Pancreas (tissue), 10 donors: ENCODE results near the gene DNAJB5. TPM values are rescaled to one million over a fixed set of nuclear protein-coding genes. Genes with fewer than 3 reads are reported as not detected.

Source experiments
- ATAC-seq, 4 donors: fragments of 200-7000 bp; cut with Tn5 transposase; one replicate each; pipeline versions ENCODE4 v1.8.0 to v1.9.1; 2020; ENCODE audit warnings: mild to moderate bottlenecking in 4 of 4, moderate library complexity in 4 of 4
- DNase-seq, 6 donors: peaks; one replicate each; pipeline ENCODE4 v3.0.0-alpha.2; 2020
- FAIRE-seq: peaks from 2 replicates; lab custom pipeline; 2012; peaks lifted over from hg19 to GRCh38; lab: Jason Lieb, UNC
- H3K27ac ChIP-seq, 4 donors: fragments of 200-600 bp; sonication (generic); 1 replicate in 3 of 4; 2 replicates in 1 of 4; pipeline versions ENCODE4 v1.5.0 to v1.8.0; 2020
- H3K27me3 ChIP-seq, 4 donors: fragments of 200-600 bp; one replicate each; pipeline ENCODE4 v1.8.0; 2021
- H3K36me3 ChIP-seq, 3 donors: fragments of 200-600 bp; sonication (generic) in 1 of 3; one replicate each; pipeline versions ENCODE4 v1.5.0 to v1.8.0; 2020 to 2021
- H3K4me1 ChIP-seq, 3 donors: fragments of 200-600 bp; one replicate each; pipeline ENCODE4 v1.8.0; 2021
- H3K4me3 ChIP-seq, 4 donors: fragments of 200-600 bp; sonication (generic) in 2 of 4; one replicate each; pipeline versions ENCODE4 v1.5.0 to v1.8.0; 2020 to 2021
- H3K9me3 ChIP-seq, 4 donors: fragments of 200-600 bp; one replicate each; pipeline ENCODE4 v1.8.0; 2021
- WGBS, 2 donors: extraction: QIAGEN DNeasy Blood & Tissue Kit; methylation state at CpG; one replicate each; pipeline ENCODE4 v1.1.7; 2013; 5-methylcytosine and 5-hydroxymethylcytosine counted together
- intact Hi-C, 3 donors: fragments of 100-400 bp; cut with DNase I; formaldehyde crosslinking; loops; one replicate each; pipeline versions ENCODE4 v1.11.1 to v1.14.2; 2022
- polyA plus RNA-seq, 2 donors: library from polyadenylated mRNA; stranded (reverse); fragments of 200-250 nt; gene quantifications; one replicate each; pipeline ENCODE4 v1.2.3, GENCODE V29; 2013
- total RNA-seq, 6 donors: library from RNA; stranded (reverse); fragmentation: NEBNext Ultra II Directional in 4 of 6; extraction: Animal tissue kit (Norgen Biotek cat#: 25700) in 4 of 6; gene quantifications; one replicate each; pipeline versions ENCODE4 v1.2.1 to v1.2.4, GENCODE V29; 2021 to 2023
- TF ChIP-seq, protein P1 (sequence below), 4 donors: fragments of 200-600 bp; sonication (generic) in 3 of 4; IDR thresholded peaks; one replicate each; pipeline versions ENCODE4 v1.5.0 to v1.8.0; 2021; ENCODE audit warnings: antibody characterized with exemption in 4 of 4
- donor health status: healthy with polysubstance abuse.
- donor health status: DM: no; HTN: no; CAD: no; lungs with moderate emphysema.
- donor health status: DM: no; HTN: no; CAD: no.
- donor health status: control.
- donor health status: control.
- donor health status: Bipolar disorder and iron deficiency.
- donor health status: DM: yes; HTN: yes; CAD: no.
- donor health status: DM: no; HTN: no; CAD: no.
- donor health status: DM: no; HTN: no; CAD: no.
- donor health status: DM: yes; HTN: yes; CAD: no.

Gene DNAJB5
- total and polyA plus RNA-seq, 8 donors: 0.97 to 4.7 (median 2.4) TPM

DNA sequence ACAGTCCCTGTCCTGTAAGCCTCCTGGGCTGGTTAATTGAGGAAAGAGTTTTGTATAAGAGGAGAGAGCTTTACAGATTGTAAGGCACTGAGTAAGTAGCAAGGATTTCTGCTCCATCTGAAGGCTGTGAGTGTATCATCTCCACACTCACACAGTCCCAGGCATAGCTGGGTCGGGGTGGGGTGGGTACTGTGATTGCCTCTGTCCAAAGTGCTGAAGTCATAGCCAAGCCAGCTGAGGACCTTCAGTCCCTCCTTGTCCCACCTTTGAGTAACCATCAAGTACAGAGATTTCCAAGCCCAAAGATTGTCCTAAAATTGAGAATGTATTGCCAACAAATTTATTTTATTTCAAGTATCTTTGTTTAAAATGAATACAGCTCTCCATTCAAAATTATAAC is 5.5 kb upstream of the DNAJB5 start:
- H3K36me3 ChIP-seq: no peaks in the 10 kb centered on the region
- intact Hi-C loops: loop anchor here in 1 of 3 donors (5.0 kb wide), 1 partner anchor 92 kb away; no protein-coding TSS in a partner anchor
- H3K27me3 ChIP-seq: no peaks in the 10 kb centered on the region

DNA sequence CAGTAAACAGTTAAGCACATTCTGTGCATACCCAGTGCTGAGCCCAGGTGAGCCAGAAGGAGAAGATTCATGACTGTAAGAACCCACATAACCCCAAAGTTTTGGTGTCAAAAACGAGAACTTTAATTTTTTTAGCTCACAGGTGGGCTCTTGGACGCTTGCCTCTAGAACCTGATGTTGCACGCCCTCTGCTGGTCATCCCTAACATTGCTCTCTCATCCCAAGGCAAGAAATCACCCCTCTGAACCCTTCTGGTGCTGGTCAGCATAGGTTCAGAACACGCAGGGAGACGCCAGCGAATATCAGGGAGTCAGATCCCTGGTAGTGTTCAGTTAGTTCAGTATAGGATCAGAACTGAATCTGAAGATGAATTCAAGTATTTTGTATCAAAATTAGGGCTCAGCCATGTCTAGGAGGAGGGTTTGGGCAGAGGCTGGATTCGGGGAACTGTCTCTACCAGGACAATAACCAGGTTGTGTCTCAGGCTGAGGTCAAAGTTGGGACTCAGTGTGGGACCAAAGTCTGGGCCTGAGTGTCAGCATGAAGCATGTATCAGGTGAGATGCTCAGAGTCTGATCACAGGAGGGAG is 4.1 kb upstream of the DNAJB5 start:
- Histone ChIP-seq H3K27ac (no peak overlapping the region), H3K9me3 (no peaks in the 10 kb centered on the region), H3K4me3 (no peak overlapping the region), H3K36me3 (no peaks in the 10 kb centered on the region), H3K4me1 (no peaks in the 10 kb centered on the region), H3K27me3 (no peaks in the 10 kb centered on the region)
- no peak for FAIRE-seq
- intact Hi-C loops: no loop called here
- 13 to 14% methylated on average over 7 of the region's 7 CpGs for WGBS, 2 donors
- ATAC-seq: no peak
- peak in 4 of 6 donors; percentile 37 to 78 (median 58) for DNase-seq
- TF ChIP-seq, protein P1, sequence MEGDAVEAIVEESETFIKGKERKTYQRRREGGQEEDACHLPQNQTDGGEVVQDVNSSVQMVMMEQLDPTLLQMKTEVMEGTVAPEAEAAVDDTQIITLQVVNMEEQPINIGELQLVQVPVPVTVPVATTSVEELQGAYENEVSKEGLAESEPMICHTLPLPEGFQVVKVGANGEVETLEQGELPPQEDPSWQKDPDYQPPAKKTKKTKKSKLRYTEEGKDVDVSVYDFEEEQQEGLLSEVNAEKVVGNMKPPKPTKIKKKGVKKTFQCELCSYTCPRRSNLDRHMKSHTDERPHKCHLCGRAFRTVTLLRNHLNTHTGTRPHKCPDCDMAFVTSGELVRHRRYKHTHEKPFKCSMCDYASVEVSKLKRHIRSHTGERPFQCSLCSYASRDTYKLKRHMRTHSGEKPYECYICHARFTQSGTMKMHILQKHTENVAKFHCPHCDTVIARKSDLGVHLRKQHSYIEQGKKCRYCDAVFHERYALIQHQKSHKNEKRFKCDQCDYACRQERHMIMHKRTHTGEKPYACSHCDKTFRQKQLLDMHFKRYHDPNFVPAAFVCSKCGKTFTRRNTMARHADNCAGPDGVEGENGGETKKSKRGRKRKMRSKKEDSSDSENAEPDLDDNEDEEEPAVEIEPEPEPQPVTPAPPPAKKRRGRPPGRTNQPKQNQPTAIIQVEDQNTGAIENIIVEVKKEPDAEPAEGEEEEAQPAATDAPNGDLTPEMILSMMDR (IDR thresholded peaks at IDR 0.05): peak; percentile 63 to 78 (median 73)

More for the DNA sequence above, 5.5 kb upstream of the DNAJB5 start:
- 8% methylated on average over 1 of the region's 1 CpG for WGBS, 2 donors
- FAIRE-seq (no peak), ATAC-seq (peak in 1 of 4 donors; percentile 19), DNase-seq (no peak)
- H3K4me1 ChIP-seq: no peaks in the 10 kb centered on the region
- H3K27ac ChIP-seq: no peak overlapping the region
- TF ChIP-seq, protein P1 (IDR thresholded peaks at IDR 0.05): no peak
- H3K9me3 ChIP-seq: no peaks in the 10 kb centered on the region
- no peak overlapping the region for H3K4me3 ChIP-seq

- H3K36me3 ChIP-seq: no peaks in the 10 kb centered on the region
- no peaks in the 10 kb centered on the region for H3K27me3 ChIP-seq
- intact Hi-C loops: no loop called here
- no peaks in the 10 kb centered on the region for H3K9me3 ChIP-seq
- TF ChIP-seq, protein P1 (IDR thresholded peaks at IDR 0.05): no peak
- H3K4me3 ChIP-seq: no peak overlapping the region
- no peak for DNase-seq
- no peak for ATAC-seq
- H3K27ac ChIP-seq: no peak overlapping the region
- FAIRE-seq: no peak
- WGBS, 2 donors: 37 to 63% methylated on average over 9 of the region's 9 CpGs
- no peaks in the 10 kb centered on the region for H3K4me1 ChIP-seq
Measured at GRCh38 chr9:34986540-34987047, 3.0 kb upstream of the DNAJB5 start.

GRCh38 chr9:34987160-34987901 is 2.2 kb upstream of the DNAJB5 start:
- FAIRE-seq: no peak
- Histone ChIP-seq H3K36me3 (no peaks in the 10 kb centered on the region), H3K4me3 (no peak overlapping the region), H3K9me3 (no peaks in the 10 kb centered on the region), H3K27me3 (no peaks in the 10 kb centered on the region), H3K27ac (no peak overlapping the region), H3K4me1 (no peaks in the 10 kb centered on the region)
- WGBS, 2 donors: 36 to 46% methylated on average over 7 of the region's 7 CpGs
- TF ChIP-seq, protein P1 (IDR thresholded peaks at IDR 0.05): no peak
- intact Hi-C loops: no loop called here
- DNase-seq: no peak
- no peak for ATAC-seq
